Choroid plexus epithelial cell (primary cell): ENCODE data around the gene BLVRB.
A peak's percentile ranks its signal among the peaks of the same experiment; 100 is the strongest.
"Not testable (repeated sequence)": the region's sequence is repeated elsewhere in the genome, so short reads cannot be mapped to it uniquely, and the experiment has no call there.

Source experiments
- DNase-seq: peaks from one replicate; pipeline ENCODE4 v3.0.0-alpha.2; 2010; ENCODE audit warnings: low read depth
- H3K4me3 ChIP-seq: 2 replicates; pipeline ENCODE4 v1.5.1; 2011; ENCODE audit warnings: low read depth, mild to moderate bottlenecking, control low read depth, low read length, moderate library complexity
- CTCF ChIP-seq: conservative IDR thresholded peaks from 2 replicates; pipeline ENCODE4 v1.5.1; 2011; ENCODE audit warnings: low read depth, mild to moderate bottlenecking, control low read depth, inconsistent platforms, low read length, moderate library complexity

Gene BLVRB

GRCh38 chr19:40466985-40467734 is 1.6 kb upstream of the BLVRB start, which contains the start of gene SPTBN4:
Gene SPTBN4, plus strand, starts transcription at chr19:40467001. Its CDS starts 5,621 bp downstream, at chr19:40472622.
- no peak for TF ChIP-seq CTCF
- peak within 1 kb of the TSS; percentile 51 for H3K4me3 ChIP-seq
- no peak for DNase-seq

- H3K4me3 ChIP-seq, result peak overlapping the region; percentile 51
- no peak for DNase-seq
- no peak for TF ChIP-seq CTCF
Measured at GRCh38 chr19:40466219-40466984, 857 bp upstream of the BLVRB start.

GRCh38 chr19:40465025-40465556 is 454 bp downstream of the BLVRB start:
- peak; percentile 75 for DNase-seq
- H3K4me3 ChIP-seq, result peak overlapping the region; percentile 75

GRCh38 chr19:40464059-40465024 is 1.2 kb downstream of the BLVRB start:
- DNase-seq, result peak; percentile 94
- peak; percentile 92 for TF ChIP-seq CTCF
- peak overlapping the region; percentile 75 for H3K4me3 ChIP-seq

More at GRCh38 chr19:40465025-40465556, 454 bp downstream of the BLVRB start:
- no peak for TF ChIP-seq CTCF

GRCh38 chr19:40463587-40464037 is 1.9 kb downstream of the BLVRB start:
- peak; percentile 23 for DNase-seq
- H3K4me3 ChIP-seq, result not testable (repeated sequence)

GRCh38 chr19:40461669-40462221 is 3.8 kb downstream of the BLVRB start:
- no peak for TF ChIP-seq CTCF
- no peak overlapping the region for H3K4me3 ChIP-seq
- DNase-seq, result no peak
